ENCODE data around the gene SLC6A18. TPM values are rescaled to one million over a fixed set of nuclear protein-coding genes. Genes with fewer than 3 reads are reported as not detected.
"Not testable (repeated sequence)": the region's sequence is repeated elsewhere in the genome, so short reads cannot be mapped to it uniquely, and the experiment has no call there.

The SLC6A18 gene
- total RNA-seq, 1 donor from 2014 or later = not detected

GRCh38 chr5:1259806-1260480, 34.8 kb downstream of the SLC6A18 start:
- peaks cover 8 to 28% (median 9%) of the 10 kb centered on the region in 3 donors for H3K27me3 ChIP-seq (ENCODE audit: control insufficient read depth in 3 of 3, insufficient read depth in 3 of 3, low read length in 3 of 3)
- H3K4me3 ChIP-seq (ENCODE audit: low read length in 3 of 3) = no peak overlapping the region
- H3K9me3 ChIP-seq (ENCODE audit: control insufficient read depth in 3 of 3, low read length in 3 of 3) = peaks cover 0 to 18% (median 7%) of the 10 kb centered on the region in 3 donors
- H3K4me1 ChIP-seq (ENCODE audit: control insufficient read depth in 3 of 3, insufficient read depth in 3 of 3, low read length in 3 of 3) = no peaks in the 10 kb centered on the region
- no peak overlapping the region for H3K9ac ChIP-seq (ENCODE audit: low read depth in 1 of 3, low read length in 3 of 3)
- H3K36me3 ChIP-seq (ENCODE audit: control insufficient read depth in 3 of 3, insufficient read depth in 3 of 3, low read length in 3 of 3) = no peaks in the 10 kb centered on the region
- no peak overlapping the region for H3K27ac ChIP-seq (ENCODE audit: low read depth, low read length)

- Histone ChIP-seq H3K36me3 (ENCODE audit: control insufficient read depth in 3 of 3, insufficient read depth in 3 of 3, low read length in 3 of 3) (no peaks in the 10 kb centered on the region), H3K4me3 (ENCODE audit: low read length in 3 of 3) (no peak overlapping the region), H3K4me1 (ENCODE audit: control insufficient read depth in 3 of 3, insufficient read depth in 3 of 3, low read length in 3 of 3) (no peaks in the 10 kb centered on the region), H3K9me3 (ENCODE audit: control insufficient read depth in 3 of 3, low read length in 3 of 3) (peaks cover 0 to 18% (median 7%) of the 10 kb centered on the region in 3 donors), H3K9ac (ENCODE audit: low read depth in 1 of 3, low read length in 3 of 3) (no peak overlapping the region), H3K27ac (ENCODE audit: low read depth, low read length) (no peak overlapping the region), H3K27me3 (ENCODE audit: control insufficient read depth in 3 of 3, insufficient read depth in 3 of 3, low read length in 3 of 3) (peaks cover 0 to 21% (median 0%) of the 10 kb centered on the region in 3 donors)
These were observed 36.5 kb downstream of the SLC6A18 start for GRCh38 chr5:1261643-1262042.

DNA sequence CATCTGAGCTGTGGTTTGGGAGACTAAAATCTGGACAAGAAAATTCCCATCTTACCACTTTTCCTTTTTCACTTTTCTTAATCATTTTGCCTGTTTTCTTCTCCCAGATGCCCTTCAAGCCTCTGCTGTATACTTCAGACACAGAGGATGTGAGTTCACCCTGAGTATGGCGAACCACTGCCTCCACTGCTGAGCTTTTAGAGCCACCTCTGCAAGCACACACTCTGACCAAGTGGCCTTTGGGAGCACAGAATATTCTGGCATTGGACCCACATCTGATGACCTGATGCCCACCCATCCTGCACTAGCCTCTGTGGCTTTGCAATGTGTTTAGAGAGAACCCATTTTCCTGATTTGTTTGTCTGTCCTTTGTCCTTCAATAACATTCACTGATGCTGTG, 37.2 kb downstream of the SLC6A18 start:
- Histone ChIP-seq H3K36me3 (ENCODE audit: control insufficient read depth in 3 of 3, insufficient read depth in 3 of 3, low read length in 3 of 3) (no peaks in the 10 kb centered on the region), H3K4me3 (ENCODE audit: low read length in 3 of 3) (no peak overlapping the region), H3K27ac (ENCODE audit: low read depth, low read length) (no peak overlapping the region), H3K27me3 (ENCODE audit: control insufficient read depth in 3 of 3, insufficient read depth in 3 of 3, low read length in 3 of 3) (peaks cover 0 to 15% (median 0%) of the 10 kb centered on the region in 3 donors), H3K9ac (ENCODE audit: low read depth in 1 of 3, low read length in 3 of 3) (no peak overlapping the region), H3K9me3 (ENCODE audit: control insufficient read depth in 3 of 3, low read length in 3 of 3) (peaks cover 0 to 18% (median 7%) of the 10 kb centered on the region in 3 donors), H3K4me1 (ENCODE audit: control insufficient read depth in 3 of 3, insufficient read depth in 3 of 3, low read length in 3 of 3) (no peaks in the 10 kb centered on the region)

GRCh38 chr5:1264211-1264610, 39.0 kb downstream of the SLC6A18 start:
- H3K4me3 ChIP-seq (ENCODE audit: low read length in 3 of 3) = no peak overlapping the region

DNA sequence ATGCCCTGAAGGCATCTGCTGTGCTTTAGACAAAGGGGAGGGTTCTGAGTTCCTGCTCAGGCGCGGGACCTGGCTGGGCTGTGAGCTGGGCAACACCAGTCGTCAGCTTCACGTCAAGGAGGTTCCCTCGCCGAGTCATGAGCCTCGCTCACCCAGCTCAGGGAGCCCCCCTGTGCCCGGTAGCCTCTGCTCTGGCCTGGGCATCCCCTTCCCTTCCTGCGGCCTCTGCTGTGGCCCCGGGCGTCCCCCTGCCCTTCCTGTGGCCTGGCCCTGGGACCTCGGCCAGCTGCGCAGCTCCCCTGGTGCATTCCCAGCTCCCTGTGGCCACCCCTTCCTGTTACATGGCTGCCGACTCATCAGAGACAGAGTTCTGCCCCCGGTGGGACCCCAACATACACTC, 39.8 kb downstream of the SLC6A18 start:
- Histone ChIP-seq H3K9me3 (ENCODE audit: control insufficient read depth in 3 of 3, low read length in 3 of 3) (peaks cover 0 to 16% (median 10%) of the 10 kb centered on the region in 3 donors), H3K27ac (ENCODE audit: low read depth, low read length) (no peak overlapping the region), H3K27me3 (ENCODE audit: control insufficient read depth in 3 of 3, insufficient read depth in 3 of 3, low read length in 3 of 3) (peaks cover 0 to 9% (median 0%) of the 10 kb centered on the region in 3 donors), H3K4me3 (ENCODE audit: low read length in 3 of 3) (no peak overlapping the region), H3K4me1 (ENCODE audit: control insufficient read depth in 3 of 3, insufficient read depth in 3 of 3, low read length in 3 of 3) (no peaks in the 10 kb centered on the region), H3K9ac (ENCODE audit: low read depth in 1 of 3, low read length in 3 of 3) (no peak overlapping the region), H3K36me3 (ENCODE audit: control insufficient read depth in 3 of 3, insufficient read depth in 3 of 3, low read length in 3 of 3) (no peaks in the 10 kb centered on the region)

More at GRCh38 chr5:1264211-1264610, 39.0 kb downstream of the SLC6A18 start:
- H3K4me1 ChIP-seq (ENCODE audit: control insufficient read depth in 3 of 3, insufficient read depth in 3 of 3, low read length in 3 of 3) = no peaks in the 10 kb centered on the region
- H3K36me3 ChIP-seq (ENCODE audit: control insufficient read depth in 3 of 3, insufficient read depth in 3 of 3, low read length in 3 of 3) = no peaks in the 10 kb centered on the region
- peaks cover 0 to 13% (median 0%) of the 10 kb centered on the region in 3 donors for H3K27me3 ChIP-seq (ENCODE audit: control insufficient read depth in 3 of 3, insufficient read depth in 3 of 3, low read length in 3 of 3)
- H3K9me3 ChIP-seq (ENCODE audit: control insufficient read depth in 3 of 3, low read length in 3 of 3) = peaks cover 0 to 18% (median 11%) of the 10 kb centered on the region in 3 donors
- H3K27ac ChIP-seq (ENCODE audit: low read depth, low read length) = no peak overlapping the region
- H3K9ac ChIP-seq (ENCODE audit: low read depth in 1 of 3, low read length in 3 of 3) = no peak overlapping the region

- H3K4me1 ChIP-seq (ENCODE audit: control insufficient read depth in 3 of 3, insufficient read depth in 3 of 3, low read length in 3 of 3) = no peaks in the 10 kb centered on the region
These were observed 40.6 kb downstream of the SLC6A18 start for GRCh38 chr5:1265461-1266455.

DNA sequence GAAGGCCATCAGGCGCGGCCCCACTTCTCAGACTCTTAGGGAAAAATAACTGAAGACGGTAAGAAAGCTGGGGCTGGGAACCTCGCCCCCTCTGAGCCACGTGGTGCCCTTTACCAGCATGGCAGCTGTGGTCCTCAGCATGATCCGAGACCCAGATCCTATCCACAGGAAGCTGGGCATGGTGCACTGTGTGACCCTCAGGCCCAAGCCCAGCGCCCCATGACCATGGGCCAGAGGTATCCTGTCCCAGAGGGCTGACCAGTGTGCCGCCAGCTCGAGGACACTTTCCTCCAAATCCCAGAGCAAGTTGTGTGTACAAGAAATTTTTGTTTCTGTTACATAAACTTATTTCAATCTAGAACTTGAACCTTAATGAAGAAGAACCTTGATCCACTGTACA, 41.6 kb downstream of the SLC6A18 start:
- peaks cover 0 to 8% (median 7%) of the 10 kb centered on the region in 3 donors for H3K9me3 ChIP-seq (ENCODE audit: control insufficient read depth in 3 of 3, low read length in 3 of 3)
- no peak overlapping the region for H3K4me3 ChIP-seq (ENCODE audit: low read length in 3 of 3)
- H3K4me1 ChIP-seq (ENCODE audit: control insufficient read depth in 3 of 3, insufficient read depth in 3 of 3, low read length in 3 of 3) = no peaks in the 10 kb centered on the region
- H3K9ac ChIP-seq (ENCODE audit: low read depth in 1 of 3, low read length in 3 of 3) = no peak overlapping the region
- peaks cover 0 to 8% (median 0%) of the 10 kb centered on the region in 3 donors for H3K27me3 ChIP-seq (ENCODE audit: control insufficient read depth in 3 of 3, insufficient read depth in 3 of 3, low read length in 3 of 3)
- H3K27ac ChIP-seq (ENCODE audit: low read depth, low read length) = no peak overlapping the region
- no peaks in the 10 kb centered on the region for H3K36me3 ChIP-seq (ENCODE audit: control insufficient read depth in 3 of 3, insufficient read depth in 3 of 3, low read length in 3 of 3)

More at GRCh38 chr5:1265461-1266455, 40.6 kb downstream of the SLC6A18 start:
- H3K4me3 ChIP-seq (ENCODE audit: low read length in 3 of 3) = no peak overlapping the region
- peaks cover 0 to 11% (median 8%) of the 10 kb centered on the region in 3 donors for H3K9me3 ChIP-seq (ENCODE audit: control insufficient read depth in 3 of 3, low read length in 3 of 3)
- H3K27me3 ChIP-seq (ENCODE audit: control insufficient read depth in 3 of 3, insufficient read depth in 3 of 3, low read length in 3 of 3) = peaks cover 0 to 8% (median 0%) of the 10 kb centered on the region in 3 donors
- no peak overlapping the region for H3K9ac ChIP-seq (ENCODE audit: low read depth in 1 of 3, low read length in 3 of 3)
- H3K27ac ChIP-seq (ENCODE audit: low read depth, low read length) = no peak overlapping the region
- no peaks in the 10 kb centered on the region for H3K36me3 ChIP-seq (ENCODE audit: control insufficient read depth in 3 of 3, insufficient read depth in 3 of 3, low read length in 3 of 3)

DNA sequence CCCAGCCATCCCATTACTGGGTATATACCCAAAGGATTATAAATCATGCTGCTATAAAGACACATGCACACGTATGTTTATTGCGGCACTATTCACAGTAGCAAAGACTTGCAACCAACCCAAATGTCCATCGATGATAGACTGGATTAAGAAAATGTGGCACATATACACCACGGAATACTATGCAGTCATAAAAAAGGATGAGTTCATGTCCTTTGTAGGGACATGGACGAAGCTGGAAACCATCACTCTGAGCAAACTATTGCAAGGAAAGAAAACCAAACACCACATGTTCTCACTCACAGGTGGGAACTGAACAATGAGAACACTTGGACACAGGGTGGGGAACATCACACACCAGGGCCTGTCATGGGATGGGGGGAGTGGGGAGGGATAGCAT, 42.3 kb downstream of the SLC6A18 start:
- H3K9me3 ChIP-seq (ENCODE audit: control insufficient read depth in 3 of 3, low read length in 3 of 3); H3K4me1 ChIP-seq (ENCODE audit: control insufficient read depth in 3 of 3, insufficient read depth in 3 of 3, low read length in 3 of 3); H3K36me3 ChIP-seq (ENCODE audit: control insufficient read depth in 3 of 3, insufficient read depth in 3 of 3, low read length in 3 of 3); H3K4me3 ChIP-seq (ENCODE audit: low read length in 3 of 3); H3K9ac ChIP-seq (ENCODE audit: low read depth in 1 of 3, low read length in 3 of 3); H3K27me3 ChIP-seq (ENCODE audit: control insufficient read depth in 3 of 3, insufficient read depth in 3 of 3, low read length in 3 of 3); H3K27ac ChIP-seq (ENCODE audit: low read depth, low read length): not testable (repeated sequence)

DNA sequence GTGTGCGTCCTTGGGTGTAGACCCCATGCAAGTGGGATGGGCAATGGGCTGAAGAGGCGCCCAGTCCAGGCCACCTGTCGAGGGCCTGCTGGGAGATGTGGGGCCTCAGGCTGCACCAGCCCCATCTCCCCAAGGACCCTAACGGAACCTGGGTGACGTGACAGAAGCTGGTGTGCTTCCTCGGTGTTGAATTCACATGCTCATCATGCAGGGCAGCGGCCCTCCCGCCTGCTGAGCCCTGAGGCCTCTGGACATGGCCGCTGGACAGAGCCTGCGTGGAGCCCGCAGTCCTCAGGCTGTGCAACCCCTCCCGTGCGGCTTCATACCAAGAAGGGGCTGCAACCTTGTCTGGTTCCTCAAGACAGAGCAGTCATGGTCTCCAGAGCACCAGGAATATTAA, 42.9 kb downstream of the SLC6A18 start:
- no peaks in the 10 kb centered on the region for H3K36me3 ChIP-seq (ENCODE audit: control insufficient read depth in 3 of 3, insufficient read depth in 3 of 3, low read length in 3 of 3)
- H3K9me3 ChIP-seq (ENCODE audit: control insufficient read depth in 3 of 3, low read length in 3 of 3) = peaks cover 0 to 3% (median 0%) of the 10 kb centered on the region in 3 donors
- H3K27ac ChIP-seq (ENCODE audit: low read depth, low read length) = no peak overlapping the region
- no peak overlapping the region for H3K9ac ChIP-seq (ENCODE audit: low read depth in 1 of 3, low read length in 3 of 3)
- no peak overlapping the region for H3K4me3 ChIP-seq (ENCODE audit: low read length in 3 of 3)
- peaks cover 0 to 8% (median 0%) of the 10 kb centered on the region in 3 donors for H3K27me3 ChIP-seq (ENCODE audit: control insufficient read depth in 3 of 3, insufficient read depth in 3 of 3, low read length in 3 of 3)
- H3K4me1 ChIP-seq (ENCODE audit: control insufficient read depth in 3 of 3, insufficient read depth in 3 of 3, low read length in 3 of 3) = no peaks in the 10 kb centered on the region

Data from skeletal muscle tissue (tissue), 4 donors.